ENCODE results near the gene SH3RF3. TPM values are rescaled to one million over a fixed set of nuclear protein-coding genes. Genes with fewer than 3 reads are reported as not detected.

SH3RF3 gene
- total RNA-seq, 1 experiment from 2014 or later, result 0.98 TPM

GRCh38 chr2:109302319-109302718 lies 173.3 kb downstream of the SH3RF3 start:
- no peaks in the 10 kb centered on the region for H3K9me3 ChIP-seq
- Mint-ChIP-seq H3K9me3 (ENCODE audit: unreplicated experiment) (no peaks in the 10 kb centered on the region), H3K36me3 (ENCODE audit: insufficient read depth, unreplicated experiment) (no peaks in the 10 kb centered on the region), H3K27me3 (ENCODE audit: insufficient read depth, unreplicated experiment) (peaks cover 17% of the 10 kb centered on the region), H3K4me3 (ENCODE audit: unreplicated experiment) (no peak overlapping the region), H3K27ac (ENCODE audit: unreplicated experiment) (no peak overlapping the region), H3K4me1 (ENCODE audit: low read depth, unreplicated experiment) (no peaks in the 10 kb centered on the region)
- intact Hi-C loops (cut with micrococcal nuclease; ENCODE audit: unreplicated experiment), result no loop called here
- CTCF ChIA-PET, result no interaction called here
- H3K4me3 ChIP-seq (ENCODE audit: low read depth, low read length), result no peak overlapping the region
- no peak for DNase-seq
- POLR2A ChIA-PET, result no interaction called here
- no peaks in the 10 kb centered on the region for H3K27me3 ChIP-seq (replicated peaks; ENCODE audit: control insufficient read depth, insufficient read depth, low read length)
- H3K4me1 ChIP-seq, result no peaks in the 10 kb centered on the region
- no TSS peak for BruUV-seq (replicated peaks)
- H3K36me3 ChIP-seq (ENCODE audit: control insufficient read depth, insufficient read depth, low read length), result no peaks in the 10 kb centered on the region
- TF ChIP-seq CTCF (IDR thresholded peaks at IDR 0.05; ENCODE audit: insufficient read depth in 1 of 2, low read depth in 1 of 2, low read length in 1 of 2, severe bottlenecking in 1 of 2, unreplicated experiment in 1 of 2), result no peak

GRCh38 chr2:109304242-109304641 lies 175.2 kb downstream of the SH3RF3 start:
- Mint-ChIP-seq H3K4me3 (ENCODE audit: unreplicated experiment) (no peak overlapping the region), H3K36me3 (ENCODE audit: insufficient read depth, unreplicated experiment) (no peaks in the 10 kb centered on the region), H3K27ac (ENCODE audit: unreplicated experiment) (no peak overlapping the region), H3K9me3 (ENCODE audit: unreplicated experiment) (no peaks in the 10 kb centered on the region), H3K27me3 (ENCODE audit: insufficient read depth, unreplicated experiment) (peaks cover 14% of the 10 kb centered on the region), H3K4me1 (ENCODE audit: low read depth, unreplicated experiment) (no peaks in the 10 kb centered on the region)
- TF ChIP-seq CTCF (IDR thresholded peaks at IDR 0.05; ENCODE audit: insufficient read depth in 1 of 2, low read depth in 1 of 2, low read length in 1 of 2, severe bottlenecking in 1 of 2, unreplicated experiment in 1 of 2), result no peak
- Histone ChIP-seq H3K4me3 (ENCODE audit: low read depth, low read length) (no peak overlapping the region), H3K9me3 (no peaks in the 10 kb centered on the region), H3K4me1 (no peaks in the 10 kb centered on the region), H3K36me3 (ENCODE audit: control insufficient read depth, insufficient read depth, low read length) (no peaks in the 10 kb centered on the region), H3K27me3 (replicated peaks; ENCODE audit: control insufficient read depth, insufficient read depth, low read length) (no peaks in the 10 kb centered on the region)
- intact Hi-C loops (cut with micrococcal nuclease; ENCODE audit: unreplicated experiment), result no loop called here
- no TSS peak for BruUV-seq (replicated peaks)
- CTCF ChIA-PET, result no interaction called here
- no peak for DNase-seq
- POLR2A ChIA-PET, result no interaction called here

- POLR2A ChIA-PET, result no interaction called here
- no peak overlapping the region for H3K4me3 Mint-ChIP-seq (ENCODE audit: unreplicated experiment)
- BruUV-seq (replicated peaks), result no TSS peak
Measured at GRCh38 chr2:109304731-109305470, 175.9 kb downstream of the SH3RF3 start.

More at GRCh38 chr2:109304731-109305470, 175.9 kb downstream of the SH3RF3 start:
- CTCF ChIA-PET, result interaction anchor here (0.5 kb wide), 1 partner anchor 331 kb away, joined by 3 read pairs; no protein-coding TSS in a partner anchor
- peaks cover 14% of the 10 kb centered on the region for H3K27me3 Mint-ChIP-seq (ENCODE audit: insufficient read depth, unreplicated experiment)
- intact Hi-C loops (cut with micrococcal nuclease; ENCODE audit: unreplicated experiment), result no loop called here
- DNase-seq, result no peak
- no peak for TF ChIP-seq CTCF (IDR thresholded peaks at IDR 0.05; ENCODE audit: insufficient read depth in 1 of 2, low read depth in 1 of 2, low read length in 1 of 2, severe bottlenecking in 1 of 2, unreplicated experiment in 1 of 2)
- H3K9me3 Mint-ChIP-seq (ENCODE audit: unreplicated experiment), result no peaks in the 10 kb centered on the region
- no peaks in the 10 kb centered on the region for H3K9me3 ChIP-seq
- H3K36me3 Mint-ChIP-seq (ENCODE audit: insufficient read depth, unreplicated experiment), result no peaks in the 10 kb centered on the region
- H3K4me3 ChIP-seq (ENCODE audit: low read depth, low read length), result no peak overlapping the region
- H3K36me3 ChIP-seq (ENCODE audit: control insufficient read depth, insufficient read depth, low read length), result no peaks in the 10 kb centered on the region
- no peaks in the 10 kb centered on the region for H3K4me1 Mint-ChIP-seq (ENCODE audit: low read depth, unreplicated experiment)
- H3K27me3 ChIP-seq (replicated peaks; ENCODE audit: control insufficient read depth, insufficient read depth, low read length), result no peaks in the 10 kb centered on the region
- H3K27ac Mint-ChIP-seq (ENCODE audit: unreplicated experiment), result no peak overlapping the region
- no peaks in the 10 kb centered on the region for H3K4me1 ChIP-seq

Data from Caco-2 (cell line).